Ureter (tissue), 1 donor: ENCODE results near the gene PPP1R14D. TPM values are rescaled to one million over a fixed set of nuclear protein-coding genes. Genes with fewer than 3 reads are reported as not detected.

Experiments used
- DNase-seq: peaks from one replicate; pipeline ENCODE4 v3.0.0-alpha.2; 2020; ENCODE audit warnings: low spot score
- total RNA-seq: library from RNA; stranded (reverse); gene quantifications from one replicate; pipeline ENCODE4 v1.2.4, GENCODE V29; 2023
- donor health status: DM: yes; HTN: yes; CAD: no.

Gene PPP1R14D
- total RNA-seq, 1 donor from 2014 or later: not detected

- no peak for DNase-seq
These were observed 24.0 kb upstream of the PPP1R14D start for GRCh38 chr15:40852529-40852928.

GRCh38 chr15:40850576-40851112 lies 22.1 kb upstream of the PPP1R14D start:
- no peak for DNase-seq

GRCh38 chr15:40847223-40847961 lies 18.9 kb upstream of the PPP1R14D start:
- DNase-seq: peak; percentile 85

GRCh38 chr15:40846841-40847222 lies 18.3 kb upstream of the PPP1R14D start:
- DNase-seq: no peak

GRCh38 chr15:40845511-40846284 lies 17.2 kb upstream of the PPP1R14D start:
- peak; percentile 84 for DNase-seq

GRCh38 chr15:40845036-40845435 lies 16.5 kb upstream of the PPP1R14D start:
- DNase-seq: no peak

GRCh38 chr15:40844696-40845030 lies 16.2 kb upstream of the PPP1R14D start:
- no peak for DNase-seq

GRCh38 chr15:40843885-40844695 lies 15.6 kb upstream of the PPP1R14D start, which contains the start of gene SPINT1:
Gene SPINT1 (plus strand): TSS chr15:40844048. CDS start chr15:40844555, 507 bp downstream.
- DNase-seq: peak; percentile 77

- no peak for DNase-seq
These were observed 14.9 kb upstream of the PPP1R14D start for GRCh38 chr15:40843261-40843884.

- no peak for DNase-seq
These were observed 13.2 kb upstream of the PPP1R14D start for GRCh38 chr15:40841741-40842140.

GRCh38 chr15:40838756-40839155 lies 10.2 kb upstream of the PPP1R14D start:
- no peak for DNase-seq

GRCh38 chr15:40836020-40836419 lies 7.5 kb upstream of the PPP1R14D start:
- DNase-seq: no peak

- no peak for DNase-seq
These were observed 4.4 kb upstream of the PPP1R14D start for GRCh38 chr15:40832903-40833302.

GRCh38 chr15:40831861-40832260 lies 3.4 kb upstream of the PPP1R14D start:
- no peak for DNase-seq

GRCh38 chr15:40830884-40831283 lies 2.4 kb upstream of the PPP1R14D start:
- no peak for DNase-seq

GRCh38 chr15:40829115-40829514 lies 607 bp upstream of the PPP1R14D start:
- DNase-seq: no peak

GRCh38 chr15:40826423-40827075 lies 2.0 kb downstream of the PPP1R14D start:
- DNase-seq: no peak

- no peak for DNase-seq
These were observed 2.7 kb downstream of the PPP1R14D start for GRCh38 chr15:40825661-40826422.

GRCh38 chr15:40823572-40824343 lies 4.8 kb downstream of the PPP1R14D start:
- no peak for DNase-seq
